PC-3 (cell line): ENCODE measurements around the gene GAB2.

ENCODE experiments used
- CTCF ChIP-seq: fragments of 300-600 bp; sonication (generic); conservative IDR thresholded peaks from 2 replicates; pipeline ENCODE4 v1.5.1; 2017; ENCODE audit warnings: antibody characterized with exemption, low read depth, mild to moderate bottlenecking, low read length
- EZH2 ChIP-seq: fragments of 300-600 bp; sonication (generic); IDR thresholded peaks from one replicate; pipeline ENCODE4 v1.6.1; 2017; ENCODE audit warnings: antibody characterized with exemption, mild to moderate bottlenecking, low read length; ENCODE audit not compliant: unreplicated experiment
- EZH2phosphoT487 ChIP-seq: fragments of 300-600 bp; sonication (generic); IDR thresholded peaks from 2 replicates; pipeline ENCODE4 v1.6.1; 2018; ENCODE audit warnings: mild to moderate bottlenecking, antibody characterized with exemption, low read length, borderline replicate concordance

DNA sequence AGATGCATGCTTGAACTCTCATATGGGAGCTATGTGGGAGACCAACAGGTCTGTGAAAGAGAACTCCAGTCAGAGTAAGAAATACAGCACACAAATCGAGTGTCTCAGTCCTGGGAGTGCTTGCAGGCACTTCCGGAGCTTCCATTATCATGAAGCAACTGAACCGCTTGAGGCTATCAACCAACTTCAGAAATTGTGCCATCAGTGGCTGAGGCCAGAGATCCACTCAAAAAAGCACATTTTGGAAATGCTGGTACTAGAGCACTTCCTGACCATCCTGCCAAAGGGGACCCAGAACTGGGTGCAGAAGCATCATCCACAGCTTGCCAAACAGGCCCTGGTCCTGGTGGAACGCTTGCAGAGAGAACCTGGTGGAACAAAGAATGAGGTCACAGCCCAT lies 33.4 kb downstream of the GAB2 start:
- TF ChIP-seq CTCF = no peak
- no peak for TF ChIP-seq EZH2phosphoT487
- no peak for TF ChIP-seq EZH2
